ENCODE results near the gene XYLT2. TPM values are rescaled to one million over a fixed set of nuclear protein-coding genes. Genes with fewer than 3 reads are reported as not detected.

The XYLT2 gene
- total and polyA plus RNA-seq, 2 of the 8 experiments (the other 6 are each of a cell fraction or from before 2014, with no cell fraction given) = 28.0 to 29.9 TPM

DNA sequence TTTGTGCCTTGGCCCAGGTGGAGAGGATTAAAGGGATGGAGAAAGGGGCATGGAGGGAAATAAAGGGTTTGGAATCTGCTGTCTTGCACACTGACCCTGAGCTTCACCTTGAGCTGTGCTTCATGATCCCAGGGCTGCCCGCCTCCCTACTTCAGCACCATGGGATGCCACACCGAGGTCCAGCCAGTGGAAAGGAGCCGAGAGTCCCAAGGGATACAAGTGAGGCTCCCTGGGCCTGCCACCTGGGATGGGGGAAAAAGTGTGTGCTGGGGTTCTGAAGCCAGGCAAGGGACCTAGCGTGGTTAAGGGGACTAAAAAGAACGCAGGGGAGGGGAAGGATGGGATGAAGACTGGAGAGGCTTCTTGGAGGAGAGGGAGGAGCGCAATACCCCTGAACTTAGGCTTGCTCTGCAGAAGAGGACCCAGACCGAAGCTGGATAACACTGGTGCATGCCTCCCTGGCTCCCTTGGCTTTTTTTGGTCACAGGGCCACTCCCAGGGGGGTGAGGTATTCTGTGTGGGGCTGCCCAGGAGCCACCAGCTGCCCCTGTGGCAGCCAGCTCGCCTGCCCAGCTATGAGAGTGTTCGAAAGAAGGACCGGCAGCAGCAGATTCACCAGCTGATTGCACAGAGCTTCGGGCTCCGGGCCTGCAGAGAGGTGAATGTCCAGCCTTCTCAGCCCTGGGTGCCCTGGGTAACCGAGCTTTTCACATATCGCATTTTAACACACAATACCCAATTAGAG is 19.9 kb downstream of the XYLT2 start:
- no peak overlapping the region for H2AK5ac ChIP-seq (ENCODE audit: low read depth, low read length)
- H3K79me2 ChIP-seq (ENCODE audit: control insufficient read depth in 1 of 2, insufficient read depth in 2 of 2, low read length in 2 of 2) = no peaks in the 10 kb centered on the region; a peak in 1 of 4 replicates
- H2AFZ ChIP-seq (ENCODE audit: low read length) = no peak overlapping the region
- H3K4me1 ChIP-seq (replicated peaks in 1 of 4; ENCODE audit: control insufficient read depth in 3 of 4, insufficient read depth in 4 of 4, low read length in 3 of 4) = peaks cover 0 to 27% (median 11%) of the 10 kb centered on the region in 4 experiments; a peak in 6 of 7 replicates
- H3K4me3 ChIP-seq (ENCODE audit: extremely low read depth in 1 of 4, insufficient read depth in 2 of 4, low read depth in 3 of 4, low read length in 4 of 4) = no peak overlapping the region
- no peak overlapping the region for H4K91ac ChIP-seq (replicated peaks; ENCODE audit: insufficient read length, low read length)
- no peak overlapping the region for H3K27ac ChIP-seq (ENCODE audit: low read depth, low read length)
- no peak overlapping the region for H3K18ac ChIP-seq (ENCODE audit: extremely low read depth, low read length)
- H2BK20ac ChIP-seq (ENCODE audit: low read length) = no peak overlapping the region
- DNase-seq (ENCODE audit: low read depth in 1 of 2, low spot score in 2 of 2) = no peak
- H3K79me1 ChIP-seq (ENCODE audit: low read depth, low read length) = no peaks in the 10 kb centered on the region
- no peak overlapping the region for H3K4ac ChIP-seq (replicated peaks; ENCODE audit: insufficient read length, low read depth, low read length)
- H4K20me1 ChIP-seq (replicated peaks in 1 of 2; ENCODE audit: control insufficient read depth in 1 of 2, insufficient read depth in 2 of 2, low read length in 2 of 2) = peaks cover 8 to 22% of the 10 kb centered on the region in 2 experiments
- peaks cover 17 to 41% (median 25%) of the 10 kb centered on the region in 4 experiments; a peak in 7 of 8 replicates for H3K36me3 ChIP-seq (ENCODE audit: control insufficient read depth in 2 of 4, insufficient read depth in 4 of 4, low read length in 3 of 4)
- H3K23ac ChIP-seq (ENCODE audit: insufficient read length) = no peak overlapping the region
- H3K9me3 ChIP-seq (ENCODE audit: insufficient read depth in 2 of 2, low read depth in 1 of 2, low read length in 1 of 2) = no peaks in the 10 kb centered on the region
- CTCF ChIA-PET (ENCODE audit: partially characterized antibody) = interaction anchor here (0.7 to 6.1 kb wide), 8 partner anchors 13 to 204 kb away, joined by 3 to 58 read pairs (median 6); partner anchors contain the start of gene LRRC59
- FAIRE-seq = no peak
- no peak overlapping the region for H3K9ac ChIP-seq (replicated peaks in 1 of 4; ENCODE audit: extremely low read depth in 1 of 4, low read depth in 3 of 4, low read length in 3 of 4)
- no peak overlapping the region for H3K4me2 ChIP-seq (ENCODE audit: insufficient read depth in 1 of 2, low read depth in 2 of 2, low read length in 2 of 2)
- no peak overlapping the region; the same call in 1 of the 2 replicates for H2BK5ac ChIP-seq (ENCODE audit: low read depth, low read length)
- WGBS, 2 experiments (ENCODE audit: extremely low coverage in 1 of 2, insufficient coverage in 1 of 2, insufficient read length in 1 of 2, insufficient replicate concordance in 2 of 2, low coverage in 1 of 2, low lambda C conversion rate in 2 of 2, missing lambda C conversion rate in 1 of 2) = 91% methylated on average over 13 of the region's 14 CpGs; no CpG with 5 or more reads in 1 of the 2 experiments
- POLR2A ChIA-PET (ENCODE audit: partially characterized antibody) = interaction anchor here (0.6 to 20.2 kb wide), 6 partner anchors 16 to 114 kb away, joined by 3 to 313 read pairs (median 3); partner anchors contain the start of genes EME1, LRRC59, MRPL27 and XYLT2
- H2BK15ac ChIP-seq (ENCODE audit: low read length) = no peak overlapping the region
- no peak overlapping the region for H4K5ac ChIP-seq (ENCODE audit: insufficient read length, low read depth, low read length)
- no peaks in the 10 kb centered on the region for H3K27me3 ChIP-seq (replicated peaks in 1 of 4; ENCODE audit: control insufficient read depth in 3 of 4, extremely low read depth in 1 of 4, insufficient read depth in 3 of 4, low read length in 3 of 4)
- H3K23me2 ChIP-seq (ENCODE audit: low read depth, low read length) = no peaks in the 10 kb centered on the region
- H2BK12ac ChIP-seq (ENCODE audit: low read depth, low read length) = no peak overlapping the region
- H3K14ac ChIP-seq (ENCODE audit: insufficient read length) = no peak overlapping the region
- H2BK120ac ChIP-seq (replicated peaks; ENCODE audit: low read depth, low read length) = no peak overlapping the region
- no peak overlapping the region for H3K56ac ChIP-seq (replicated peaks; ENCODE audit: insufficient read length, low read depth, low read length)
- H4K8ac ChIP-seq (ENCODE audit: extremely low read depth, insufficient read depth, low read length) = no peak overlapping the region; the same call in 1 of the 2 replicates
- TF ChIP-seq SIRT6 (IDR thresholded peaks at IDR 0.05; ENCODE audit: low read length) (no peak), ZNF274 (IDR thresholded peaks at IDR 0.05; ENCODE audit: borderline replicate concordance, extremely low read depth, low read length) (no peak), EP300 (IDR thresholded peaks at IDR 0.05; ENCODE audit: borderline replicate concordance in 1 of 2, low read depth in 2 of 2, low read length in 2 of 2) (no peak), HDAC6 (IDR thresholded peaks at IDR 0.05; ENCODE audit: low read depth, low read length) (no peak), RXRA (IDR thresholded peaks at IDR 0.05; ENCODE audit: insufficient read depth, low read depth, low read length) (no peak), TBP (IDR thresholded peaks at IDR 0.05; ENCODE audit: low read depth, low read length) (no peak), CREB1 (IDR thresholded peaks at IDR 0.05) (no peak), NANOG (IDR thresholded peaks at IDR 0.05; ENCODE audit: insufficient read depth, low read depth, low read length, poor library complexity, severe bottlenecking) (no peak), SIN3A (conservative IDR thresholded peaks at IDR 0.05 in 1 of 2, IDR thresholded peaks at IDR 0.05 in 1 of 2; ENCODE audit: low read depth in 1 of 2, low read length in 2 of 2) (no peak)
- TF ChIP-seq, protein P1, sequence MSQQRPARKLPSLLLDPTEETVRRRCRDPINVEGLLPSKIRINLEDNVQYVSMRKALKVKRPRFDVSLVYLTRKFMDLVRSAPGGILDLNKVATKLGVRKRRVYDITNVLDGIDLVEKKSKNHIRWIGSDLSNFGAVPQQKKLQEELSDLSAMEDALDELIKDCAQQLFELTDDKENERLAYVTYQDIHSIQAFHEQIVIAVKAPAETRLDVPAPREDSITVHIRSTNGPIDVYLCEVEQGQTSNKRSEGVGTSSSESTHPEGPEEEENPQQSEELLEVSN (IDR thresholded peaks at IDR 0.05) = no peak
